Measurements from ENCODE around the gene BCL6B.

DNA sequence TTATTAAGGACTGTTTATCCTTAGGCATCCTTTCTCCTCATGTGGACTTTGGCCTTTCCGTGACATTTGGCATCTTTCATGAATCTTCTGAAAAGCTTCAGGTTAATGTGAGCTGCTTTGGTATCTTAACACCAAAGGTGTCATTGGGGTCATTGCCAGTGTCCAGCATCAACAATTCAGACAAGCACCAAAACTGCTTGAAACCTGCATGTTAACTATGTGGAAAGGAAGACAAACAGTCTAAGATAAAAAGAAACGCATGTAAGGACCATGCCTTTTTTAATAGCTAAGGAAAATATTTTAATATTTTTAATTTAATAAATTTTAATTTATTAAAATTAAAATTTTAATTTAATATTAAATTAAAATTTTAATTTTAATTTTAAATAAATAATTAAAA lies 19.1 kb upstream of the BCL6B start:
- TF ChIP-seq, protein P1, sequence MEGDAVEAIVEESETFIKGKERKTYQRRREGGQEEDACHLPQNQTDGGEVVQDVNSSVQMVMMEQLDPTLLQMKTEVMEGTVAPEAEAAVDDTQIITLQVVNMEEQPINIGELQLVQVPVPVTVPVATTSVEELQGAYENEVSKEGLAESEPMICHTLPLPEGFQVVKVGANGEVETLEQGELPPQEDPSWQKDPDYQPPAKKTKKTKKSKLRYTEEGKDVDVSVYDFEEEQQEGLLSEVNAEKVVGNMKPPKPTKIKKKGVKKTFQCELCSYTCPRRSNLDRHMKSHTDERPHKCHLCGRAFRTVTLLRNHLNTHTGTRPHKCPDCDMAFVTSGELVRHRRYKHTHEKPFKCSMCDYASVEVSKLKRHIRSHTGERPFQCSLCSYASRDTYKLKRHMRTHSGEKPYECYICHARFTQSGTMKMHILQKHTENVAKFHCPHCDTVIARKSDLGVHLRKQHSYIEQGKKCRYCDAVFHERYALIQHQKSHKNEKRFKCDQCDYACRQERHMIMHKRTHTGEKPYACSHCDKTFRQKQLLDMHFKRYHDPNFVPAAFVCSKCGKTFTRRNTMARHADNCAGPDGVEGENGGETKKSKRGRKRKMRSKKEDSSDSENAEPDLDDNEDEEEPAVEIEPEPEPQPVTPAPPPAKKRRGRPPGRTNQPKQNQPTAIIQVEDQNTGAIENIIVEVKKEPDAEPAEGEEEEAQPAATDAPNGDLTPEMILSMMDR (IDR thresholded peaks at IDR 0.05) = no peak
- no peak for TF ChIP-seq CREB1 (CRISPR knock-in tag; IDR thresholded peaks at IDR 0.05)

Measured in WTC11 (cell line).